GM12892 (cell line): Measurements from ENCODE around the gene OPA1.

ENCODE experiments used
- POLR2A ChIP-seq: IDR thresholded peaks from 2 replicates; pipeline ENCODE4 v1.6.1; 2011; ENCODE audit warnings: low read depth, low read length, control low read depth
- POLR2AphosphoS5 ChIP-seq: IDR thresholded peaks from 2 replicates; pipeline ENCODE4 v1.6.1; 2011; ENCODE audit warnings: low read depth, low read length, control low read depth
- TAF1 ChIP-seq: IDR thresholded peaks from 2 replicates; pipeline ENCODE4 v1.6.1; 2011; ENCODE audit warnings: low read depth, mild to moderate bottlenecking, control low read depth, low read length, borderline replicate concordance

DNA sequence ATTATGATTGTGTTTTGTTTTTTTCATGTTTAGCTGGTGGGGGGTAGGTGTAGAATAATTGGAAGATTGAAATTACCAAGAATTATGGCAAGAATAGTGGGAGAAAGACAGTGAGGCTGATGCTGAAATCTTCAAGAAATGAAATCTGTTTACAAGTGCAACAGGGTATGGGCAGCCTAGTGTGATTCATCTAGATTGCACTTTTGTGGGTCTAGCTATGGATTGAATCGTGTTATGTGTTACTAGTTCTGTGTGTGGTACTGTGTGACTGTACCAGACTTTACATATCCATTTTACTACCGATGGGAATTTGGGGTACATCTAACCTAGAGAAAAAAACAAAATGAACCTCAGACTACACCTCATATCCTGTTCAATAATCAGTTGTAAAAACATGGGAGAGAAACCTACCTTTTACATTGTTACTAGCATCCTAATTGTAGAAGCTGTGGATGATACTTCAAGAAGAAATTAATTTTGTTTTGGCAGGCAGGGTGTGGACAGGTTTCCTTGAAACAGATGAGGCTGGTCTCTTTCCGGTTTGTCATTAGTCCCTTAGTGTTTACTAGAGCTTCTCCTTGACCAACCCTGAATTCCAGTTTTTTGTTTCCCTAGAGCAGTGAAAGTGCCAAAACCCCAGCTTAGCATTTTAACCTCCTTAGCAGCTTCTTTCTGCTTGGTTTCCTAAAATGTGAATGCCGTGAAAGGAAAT, 47.9 kb downstream of the OPA1 start:
- TF ChIP-seq POLR2AphosphoS5 (no peak), POLR2A (no peak), TAF1 (no peak)
